Measurements from ENCODE around the gene NRXN3.

GRCh38 chr14:79767251-79767650, 1597.1 kb downstream of the NRXN3 start:
- TF ChIP-seq CTCF (tag by site-specific recombination; IDR thresholded peaks at IDR 0.05) (no peak), ZNF10 (tag by site-specific recombination; IDR thresholded peaks at IDR 0.05) (no peak), SP2 (tag by site-specific recombination; IDR thresholded peaks at IDR 0.05) (no peak), ZNF274 (IDR thresholded peaks at IDR 0.05; ENCODE audit: low read length) (no peak), ZNF274 (tag by site-specific recombination; IDR thresholded peaks at IDR 0.05; ENCODE audit: borderline replicate concordance) (no peak), ZNF362 (tag by site-specific recombination; IDR thresholded peaks at IDR 0.05) (no peak), ZNF514 (tag by site-specific recombination; IDR thresholded peaks at IDR 0.05) (no peak), ZNF174 (tag by site-specific recombination; IDR thresholded peaks at IDR 0.05) (no peak), ZNF366 (tag by site-specific recombination; conservative IDR thresholded peaks at IDR 0.05) (no peak), KLF10 (tag by site-specific recombination; IDR thresholded peaks at IDR 0.05) (no peak), ZNF416 (tag by site-specific recombination; IDR thresholded peaks at IDR 0.05) (no peak), ZNF664 (tag by site-specific recombination; IDR thresholded peaks at IDR 0.05) (no peak)
